ENCODE results near the gene CTBP2.

Gene CTBP2

GRCh38 chr10:125120053-125120710 is 40.2 kb downstream of the CTBP2 start:
- no peak for DNase-seq

- DNase-seq = no peak
Measured at GRCh38 chr10:125118701-125119100, 41.7 kb downstream of the CTBP2 start.

- DNase-seq = no peak
Measured at GRCh38 chr10:125118011-125118611, 42.3 kb downstream of the CTBP2 start.

- no peak for DNase-seq
Measured at GRCh38 chr10:125116652-125117310, 43.6 kb downstream of the CTBP2 start.

- no peak for DNase-seq
Measured at GRCh38 chr10:125116041-125116649, 44.2 kb downstream of the CTBP2 start.

GRCh38 chr10:125115409-125115808 is 45.0 kb downstream of the CTBP2 start:
- no peak for DNase-seq

- no peak for DNase-seq
Measured at GRCh38 chr10:125114761-125115391, 45.5 kb downstream of the CTBP2 start.

GRCh38 chr10:125113691-125114371 is 46.5 kb downstream of the CTBP2 start:
- no peak for DNase-seq

GRCh38 chr10:125112697-125113494 is 47.5 kb downstream of the CTBP2 start:
- DNase-seq = no peak

GRCh38 chr10:125111118-125111727 is 49.1 kb downstream of the CTBP2 start:
- DNase-seq = no peak

GRCh38 chr10:125107965-125108580 is 52.3 kb downstream of the CTBP2 start:
- no peak for DNase-seq

- DNase-seq = no peak
Measured at GRCh38 chr10:125107166-125107949, 53.0 kb downstream of the CTBP2 start.

- DNase-seq = no peak
Measured at GRCh38 chr10:125106586-125106985, 53.8 kb downstream of the CTBP2 start.

GRCh38 chr10:125105706-125106255 is 54.6 kb downstream of the CTBP2 start:
- DNase-seq = no peak

GRCh38 chr10:125105155-125105554 is 55.2 kb downstream of the CTBP2 start:
- DNase-seq = no peak

GRCh38 chr10:125104559-125104958 is 55.8 kb downstream of the CTBP2 start:
- DNase-seq = no peak

- DNase-seq = no peak
Measured at GRCh38 chr10:125103924-125104323, 56.4 kb downstream of the CTBP2 start.

- DNase-seq = no peak
Measured at GRCh38 chr10:125103466-125103865, 56.9 kb downstream of the CTBP2 start.

- DNase-seq = no peak
Measured at GRCh38 chr10:125102821-125103220, 57.5 kb downstream of the CTBP2 start.

- no peak for DNase-seq
Measured at GRCh38 chr10:125102246-125102645, 58.1 kb downstream of the CTBP2 start.

Data from stimulated activated naive CD4-positive, alpha-beta T cell treated with Interleukin-2 at 50 U/mL for 16 hours (primary cell).